Measurements from ENCODE around the gene SSB. TPM values are rescaled to one million over a fixed set of nuclear protein-coding genes. Genes with fewer than 3 reads are reported as not detected.
"Not testable (repeated sequence)": the region's sequence is repeated elsewhere in the genome, so short reads cannot be mapped to it uniquely, and the experiment has no call there.

SSB gene
- total RNA-seq, 2 donors from 2014 or later, result 65.9 to 335 TPM

DNA sequence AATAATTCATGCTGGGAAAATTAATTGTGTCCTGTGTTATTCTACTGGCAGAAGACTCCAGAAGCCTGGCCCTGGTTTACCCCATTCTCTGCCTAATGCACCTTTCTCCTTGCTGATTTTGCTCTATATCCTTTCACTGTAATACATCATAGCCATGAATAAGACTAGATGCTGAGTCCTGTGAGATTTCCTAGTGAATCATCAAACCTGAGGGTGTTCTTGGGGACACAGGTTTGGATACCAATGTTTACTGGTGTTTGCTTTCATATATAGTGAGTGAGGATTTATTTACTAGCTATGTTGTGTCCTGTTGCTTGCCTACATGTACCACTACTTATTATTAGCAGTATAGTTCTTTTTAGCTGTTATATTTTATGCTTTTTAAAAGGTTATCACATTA lies 19.6 kb downstream of the SSB start:
- Histone ChIP-seq H3K9me3 (no peaks in the 10 kb centered on the region), H3K27me3 (replicated peaks; ENCODE audit: insufficient read depth) (no peaks in the 10 kb centered on the region), H3K4me1 (ENCODE audit: control insufficient read depth in 1 of 2, low read depth in 2 of 2) (peaks cover 10 to 46% of the 10 kb centered on the region in 2 donors), H3K36me3 (peaks cover 11% of the 10 kb centered on the region), H3K4me3 (no peak overlapping the region), H3K27ac (no peak overlapping the region)
- DNase-seq (ENCODE audit: low spot score) (no peak), ATAC-seq (ENCODE audit: insufficient number of reproducible peaks, low FRiP score, low read depth) (no peak)
- TF ChIP-seq, protein P1, sequence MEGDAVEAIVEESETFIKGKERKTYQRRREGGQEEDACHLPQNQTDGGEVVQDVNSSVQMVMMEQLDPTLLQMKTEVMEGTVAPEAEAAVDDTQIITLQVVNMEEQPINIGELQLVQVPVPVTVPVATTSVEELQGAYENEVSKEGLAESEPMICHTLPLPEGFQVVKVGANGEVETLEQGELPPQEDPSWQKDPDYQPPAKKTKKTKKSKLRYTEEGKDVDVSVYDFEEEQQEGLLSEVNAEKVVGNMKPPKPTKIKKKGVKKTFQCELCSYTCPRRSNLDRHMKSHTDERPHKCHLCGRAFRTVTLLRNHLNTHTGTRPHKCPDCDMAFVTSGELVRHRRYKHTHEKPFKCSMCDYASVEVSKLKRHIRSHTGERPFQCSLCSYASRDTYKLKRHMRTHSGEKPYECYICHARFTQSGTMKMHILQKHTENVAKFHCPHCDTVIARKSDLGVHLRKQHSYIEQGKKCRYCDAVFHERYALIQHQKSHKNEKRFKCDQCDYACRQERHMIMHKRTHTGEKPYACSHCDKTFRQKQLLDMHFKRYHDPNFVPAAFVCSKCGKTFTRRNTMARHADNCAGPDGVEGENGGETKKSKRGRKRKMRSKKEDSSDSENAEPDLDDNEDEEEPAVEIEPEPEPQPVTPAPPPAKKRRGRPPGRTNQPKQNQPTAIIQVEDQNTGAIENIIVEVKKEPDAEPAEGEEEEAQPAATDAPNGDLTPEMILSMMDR (IDR thresholded peaks at IDR 0.05), result no peak

DNA sequence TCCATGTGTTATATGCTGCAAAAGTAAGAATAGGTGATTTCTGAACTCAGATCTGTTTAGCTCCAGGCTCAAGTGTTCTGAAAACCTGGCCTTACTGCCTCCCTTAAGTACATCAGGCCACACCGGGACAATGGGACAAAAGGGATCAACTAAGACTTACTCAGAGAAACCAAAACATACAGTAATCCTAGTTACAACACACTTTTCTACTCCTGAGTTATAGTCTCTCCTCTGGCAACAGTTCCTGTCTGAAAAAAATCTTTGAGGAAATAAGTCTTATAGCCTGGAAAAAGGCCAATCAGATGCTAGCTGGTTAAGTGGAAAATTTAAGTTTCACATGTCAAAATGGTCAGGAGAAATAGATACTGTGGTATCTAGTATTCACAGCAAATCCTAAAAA lies 20.4 kb downstream of the SSB start:
- TF ChIP-seq, protein P1 (IDR thresholded peaks at IDR 0.05), result no peak
- ATAC-seq (ENCODE audit: insufficient number of reproducible peaks, low FRiP score, low read depth) (no peak), DNase-seq (ENCODE audit: low spot score) (no peak)
- no peaks in the 10 kb centered on the region for H3K9me3 ChIP-seq
- H3K4me1 ChIP-seq (ENCODE audit: control insufficient read depth in 1 of 2, low read depth in 2 of 2), result peaks cover 18 to 54% of the 10 kb centered on the region in 2 donors
- H3K4me3 ChIP-seq, result no peak overlapping the region
- H3K27ac ChIP-seq, result no peak overlapping the region
- peaks cover 11% of the 10 kb centered on the region for H3K36me3 ChIP-seq
- H3K27me3 ChIP-seq (replicated peaks; ENCODE audit: insufficient read depth), result no peaks in the 10 kb centered on the region

DNA sequence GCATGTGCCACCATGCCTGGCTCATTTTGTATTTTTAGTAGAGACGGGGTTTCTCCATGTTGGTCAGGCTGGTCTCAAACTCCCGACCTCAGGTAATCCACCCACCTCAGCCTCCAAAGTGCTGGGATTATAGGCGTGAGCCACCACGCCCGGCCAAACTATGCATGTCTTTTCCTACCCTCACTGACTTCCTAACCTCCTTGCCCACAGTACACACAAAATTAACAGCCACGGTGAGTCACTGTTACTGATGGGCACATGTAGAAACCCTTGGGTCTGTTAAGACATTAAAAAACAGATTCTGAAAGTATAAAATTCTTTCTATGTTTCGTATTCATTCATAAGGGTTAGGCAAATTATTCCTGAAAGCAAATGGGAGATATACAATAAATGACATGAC lies 21.4 kb downstream of the SSB start:
- peak overlapping the region in 1 of 2 donors; percentile 30 for H3K27ac ChIP-seq
- peaks cover 18 to 54% of the 10 kb centered on the region in 2 donors for H3K4me1 ChIP-seq (ENCODE audit: control insufficient read depth in 1 of 2, low read depth in 2 of 2)
- H3K36me3 ChIP-seq; DNase-seq (ENCODE audit: low spot score); H3K27me3 ChIP-seq (replicated peaks; ENCODE audit: insufficient read depth); ATAC-seq (ENCODE audit: insufficient number of reproducible peaks, low FRiP score, low read depth); H3K9me3 ChIP-seq; H3K4me3 ChIP-seq: not testable (repeated sequence)

DNA sequence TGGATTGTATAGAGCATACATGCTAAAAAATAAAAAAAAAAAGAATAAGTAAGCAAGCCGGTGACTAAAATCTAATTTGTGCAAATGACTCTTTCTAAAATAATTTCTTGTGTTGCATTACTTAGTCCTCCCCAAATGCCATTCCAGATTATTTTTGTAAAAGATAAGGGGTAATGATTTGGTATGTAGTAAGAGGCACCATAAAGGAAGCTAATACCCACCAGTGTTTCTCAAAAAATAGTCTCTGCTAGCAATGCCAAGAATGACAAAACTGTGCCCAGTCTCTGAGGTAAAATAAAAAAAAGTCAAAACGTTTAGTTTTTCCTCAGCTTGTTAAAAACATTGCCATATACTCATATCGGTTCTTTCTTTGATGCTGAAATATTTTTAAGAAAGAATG lies 23.4 kb downstream of the SSB start:
- Histone ChIP-seq H3K4me3 (peak overlapping the region; percentile 86), H3K9me3 (no peaks in the 10 kb centered on the region)
- TF ChIP-seq, protein P1 (IDR thresholded peaks at IDR 0.05), result no peak

DNA sequence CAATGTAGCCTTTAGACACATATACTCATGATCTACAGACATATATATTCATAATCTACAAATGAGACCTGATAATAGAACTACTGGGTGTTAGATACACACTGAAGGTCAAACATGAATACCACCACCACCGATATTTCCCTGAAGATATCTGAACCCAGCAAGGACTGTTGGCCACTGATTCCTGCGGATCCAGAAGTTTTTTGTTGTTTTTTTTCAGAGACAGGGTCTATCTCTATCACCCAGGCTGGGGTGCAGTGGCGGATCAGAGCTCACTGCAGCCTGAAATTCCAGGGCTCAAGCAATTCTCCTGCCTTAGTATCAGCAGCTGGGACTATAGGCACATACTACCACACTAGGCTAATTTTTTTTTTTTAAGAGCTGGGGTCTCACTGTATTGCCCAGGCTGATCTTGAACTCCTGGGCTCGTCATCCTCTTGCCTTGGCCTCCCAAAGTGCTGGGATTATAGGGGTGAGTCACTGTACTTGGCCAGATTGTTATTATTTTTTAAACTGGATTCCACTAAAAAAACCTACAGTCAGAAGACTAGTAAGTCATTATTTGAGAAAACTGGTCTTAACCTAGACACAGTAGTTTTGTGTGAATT lies 24.2 kb downstream of the SSB start:
- peak overlapping the region; percentile 86 for H3K4me3 ChIP-seq
- ATAC-seq (ENCODE audit: insufficient number of reproducible peaks, low FRiP score, low read depth) (no peak), DNase-seq (ENCODE audit: low spot score) (no peak)
- H3K27ac ChIP-seq, result peak overlapping the region; percentile 64 to 82
- peaks cover 5% of the 10 kb centered on the region for H3K36me3 ChIP-seq
- H3K27me3 ChIP-seq (replicated peaks; ENCODE audit: insufficient read depth), result no peaks in the 10 kb centered on the region
- TF ChIP-seq, protein P1 (IDR thresholded peaks at IDR 0.05), result no peak
- peaks cover 21 to 52% of the 10 kb centered on the region in 2 donors for H3K4me1 ChIP-seq (ENCODE audit: control insufficient read depth in 1 of 2, low read depth in 2 of 2)
- no peaks in the 10 kb centered on the region for H3K9me3 ChIP-seq

More for the DNA sequence above, 23.4 kb downstream of the SSB start:
- Histone ChIP-seq H3K27me3 (replicated peaks; ENCODE audit: insufficient read depth) (no peaks in the 10 kb centered on the region), H3K36me3 (peaks cover 5% of the 10 kb centered on the region), H3K27ac (peak overlapping the region; percentile 40 to 82), H3K4me1 (ENCODE audit: control insufficient read depth in 1 of 2, low read depth in 2 of 2) (peaks cover 21 to 52% of the 10 kb centered on the region in 2 donors)
- no peak for DNase-seq (ENCODE audit: low spot score)
- ATAC-seq (ENCODE audit: insufficient number of reproducible peaks, low FRiP score, low read depth), result no peak

DNA sequence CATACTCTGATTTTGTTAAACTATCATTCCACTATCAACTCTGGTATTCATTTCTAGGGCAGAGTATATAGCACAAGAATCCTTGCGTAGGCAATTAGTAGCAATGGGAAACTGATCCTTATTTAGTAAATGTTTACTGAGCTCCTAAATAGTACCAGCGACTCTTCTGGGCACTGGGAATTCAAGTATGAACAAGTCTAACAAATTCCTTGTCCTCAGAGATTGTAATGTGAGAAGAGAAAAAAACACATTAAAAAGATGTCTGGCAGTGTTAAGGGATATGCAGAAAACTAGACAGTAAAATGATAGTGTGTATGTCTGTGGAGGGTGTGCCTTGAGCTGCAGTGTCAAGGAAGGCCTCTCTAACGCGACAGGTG lies 25.3 kb downstream of the SSB start:
- no peak for ATAC-seq (ENCODE audit: insufficient number of reproducible peaks, low FRiP score, low read depth)
- Histone ChIP-seq H3K9me3 (no peaks in the 10 kb centered on the region), H3K27me3 (replicated peaks; ENCODE audit: insufficient read depth) (no peaks in the 10 kb centered on the region), H3K4me1 (ENCODE audit: control insufficient read depth in 1 of 2, low read depth in 2 of 2) (peaks cover 25 to 55% of the 10 kb centered on the region in 2 donors), H3K27ac (peak overlapping the region; percentile 78 to 82), H3K4me3 (peak overlapping the region; percentile 86), H3K36me3 (no peaks in the 10 kb centered on the region)
- TF ChIP-seq, protein P1 (IDR thresholded peaks at IDR 0.05), result no peak
- DNase-seq (ENCODE audit: low spot score), result no peak
